Measurements from ENCODE around the gene PDE4DIP.
"Not testable (repeated sequence)": the region's sequence is repeated elsewhere in the genome, so short reads cannot be mapped to it uniquely, and the experiment has no call there.

Gene PDE4DIP

DNA sequence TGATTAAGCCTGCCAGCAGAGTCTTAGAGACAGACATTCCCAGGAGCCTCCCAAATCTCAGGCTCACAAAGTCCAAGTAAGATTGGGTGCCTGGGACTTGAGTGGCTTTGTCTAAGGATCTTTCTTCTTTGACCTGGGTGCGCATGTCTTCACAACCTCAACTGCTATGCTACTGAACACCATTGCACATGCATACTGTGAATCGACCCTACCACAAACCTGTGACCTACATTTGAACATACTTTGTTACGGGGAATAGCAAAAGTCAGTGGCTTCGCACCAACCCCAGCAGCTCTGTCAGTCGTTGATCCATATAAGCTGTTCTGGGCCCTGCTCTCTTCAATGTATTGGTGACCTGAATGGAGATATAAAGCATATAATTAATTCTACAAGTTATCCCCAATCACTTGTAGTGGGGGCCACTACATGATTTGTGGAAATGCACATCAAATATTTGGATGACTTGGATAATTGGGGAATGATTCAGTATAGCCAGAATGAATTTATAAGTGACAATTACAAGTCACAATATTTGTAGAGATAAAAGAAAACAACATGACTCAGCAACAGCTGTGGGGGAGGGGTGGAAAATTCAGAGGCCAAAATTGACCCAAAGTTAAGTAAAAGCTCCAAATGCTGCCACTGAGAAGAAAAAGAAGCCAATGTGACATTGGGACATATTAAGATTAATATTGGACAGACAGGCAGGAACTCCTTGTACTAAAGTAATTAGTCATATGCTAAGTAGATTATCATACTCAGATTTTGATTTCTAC, 152.4 kb downstream of the PDE4DIP start:
- H3K27me3 Mint-ChIP-seq (ENCODE audit: low read depth); H3K4me1 Mint-ChIP-seq (ENCODE audit: low read depth); DNase-seq (ENCODE audit: low spot score); H3K27ac Mint-ChIP-seq; H3K9me3 Mint-ChIP-seq; H3K4me3 Mint-ChIP-seq; H3K36me3 Mint-ChIP-seq (ENCODE audit: low read depth): not testable (repeated sequence)

DNA sequence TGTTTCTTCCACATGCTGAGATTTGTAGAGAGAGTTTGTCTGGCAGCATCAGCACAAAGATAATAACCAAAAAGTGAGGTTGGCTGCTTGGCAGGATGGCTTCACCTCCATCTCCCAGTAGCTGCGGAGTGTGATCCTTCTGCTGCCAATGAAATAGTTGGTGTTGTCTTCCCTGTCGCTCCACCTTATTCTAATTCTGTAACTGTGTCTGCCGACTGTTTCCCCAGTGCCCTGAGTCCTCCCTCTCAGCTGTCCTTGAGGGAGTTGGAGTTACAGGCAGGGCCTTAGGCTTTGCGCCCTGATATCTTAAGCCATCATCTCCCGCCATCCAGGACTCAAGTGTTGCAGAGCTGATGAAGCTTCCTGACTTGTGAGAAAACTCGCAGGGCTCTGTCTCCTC, 153.2 kb downstream of the PDE4DIP start:
- H3K4me1 Mint-ChIP-seq (ENCODE audit: low read depth); DNase-seq (ENCODE audit: low spot score); H3K36me3 Mint-ChIP-seq (ENCODE audit: low read depth); H3K27me3 Mint-ChIP-seq (ENCODE audit: low read depth); H3K27ac Mint-ChIP-seq; H3K9me3 Mint-ChIP-seq; H3K4me3 Mint-ChIP-seq: not testable (repeated sequence)

DNA sequence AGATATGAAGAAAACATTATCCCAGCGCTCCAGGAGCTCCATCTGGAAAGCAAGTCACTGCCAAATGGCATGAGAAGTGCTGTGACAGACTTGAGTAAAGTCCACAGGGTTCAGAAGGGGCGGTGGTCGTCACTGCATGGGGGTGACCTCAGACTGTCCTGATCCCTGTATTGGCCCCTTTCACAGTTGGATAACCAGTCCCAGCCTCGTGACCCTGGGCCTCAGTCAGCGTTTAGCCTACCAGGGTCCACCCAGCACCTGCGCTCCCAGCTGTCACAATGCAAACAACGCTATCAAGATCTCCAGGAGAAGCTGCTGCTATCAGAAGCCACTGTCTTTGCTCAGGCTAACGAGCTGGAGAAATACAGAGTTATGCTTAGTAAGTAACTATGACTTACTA, 158.4 kb downstream of the PDE4DIP start:
- DNase-seq (ENCODE audit: low spot score); H3K27ac Mint-ChIP-seq; H3K27me3 Mint-ChIP-seq (ENCODE audit: low read depth); H3K36me3 Mint-ChIP-seq (ENCODE audit: low read depth); H3K4me3 Mint-ChIP-seq; H3K9me3 Mint-ChIP-seq; H3K4me1 Mint-ChIP-seq (ENCODE audit: low read depth): not testable (repeated sequence)

DNA sequence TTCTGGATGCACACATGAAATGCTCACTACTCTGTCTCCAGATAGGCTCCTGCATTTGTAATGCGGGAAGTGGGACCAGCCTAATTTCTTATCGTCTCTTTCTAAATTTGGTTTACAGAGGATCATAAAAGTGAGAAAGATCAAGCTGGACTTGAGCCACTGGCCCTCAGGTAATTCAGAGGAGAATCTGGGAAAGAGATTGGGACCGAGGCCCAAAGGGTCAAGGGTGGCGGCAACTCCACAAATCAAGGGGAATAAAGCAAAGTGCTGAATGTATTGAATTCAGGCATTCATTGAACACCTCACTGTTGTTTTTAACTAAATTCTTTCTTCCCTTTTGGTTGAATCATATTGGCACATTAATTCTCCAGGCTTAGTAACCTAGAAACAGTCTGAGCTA, 164.1 kb downstream of the PDE4DIP start:
- not testable (repeated sequence) for H3K4me1 Mint-ChIP-seq (ENCODE audit: low read depth); H3K9me3 Mint-ChIP-seq; H3K4me3 Mint-ChIP-seq; H3K27ac Mint-ChIP-seq; DNase-seq (ENCODE audit: low spot score); H3K27me3 Mint-ChIP-seq (ENCODE audit: low read depth); H3K36me3 Mint-ChIP-seq (ENCODE audit: low read depth)

DNA sequence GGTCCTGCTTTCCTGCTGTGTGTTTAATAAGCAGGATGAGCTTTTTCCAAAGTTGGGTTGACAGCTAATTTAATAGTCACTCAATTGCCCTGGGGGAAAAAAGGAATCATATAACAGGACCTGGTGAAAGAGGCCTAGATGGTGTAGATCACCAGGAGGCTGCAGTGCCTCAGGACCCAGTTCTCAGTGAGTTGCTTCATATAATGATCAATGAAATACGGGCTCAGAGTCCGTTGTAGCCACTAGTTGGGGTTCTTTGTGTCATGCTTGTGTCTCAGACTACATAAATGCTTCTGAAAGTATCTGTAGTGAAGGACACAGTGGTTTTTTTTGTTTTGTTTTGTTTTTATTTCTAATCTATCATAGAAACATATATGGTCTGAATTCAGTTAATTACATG, 164.5 kb downstream of the PDE4DIP start:
- not testable (repeated sequence) for H3K9me3 Mint-ChIP-seq; H3K36me3 Mint-ChIP-seq (ENCODE audit: low read depth); H3K27me3 Mint-ChIP-seq (ENCODE audit: low read depth); H3K27ac Mint-ChIP-seq; DNase-seq (ENCODE audit: low spot score); H3K4me3 Mint-ChIP-seq; H3K4me1 Mint-ChIP-seq (ENCODE audit: low read depth)

DNA sequence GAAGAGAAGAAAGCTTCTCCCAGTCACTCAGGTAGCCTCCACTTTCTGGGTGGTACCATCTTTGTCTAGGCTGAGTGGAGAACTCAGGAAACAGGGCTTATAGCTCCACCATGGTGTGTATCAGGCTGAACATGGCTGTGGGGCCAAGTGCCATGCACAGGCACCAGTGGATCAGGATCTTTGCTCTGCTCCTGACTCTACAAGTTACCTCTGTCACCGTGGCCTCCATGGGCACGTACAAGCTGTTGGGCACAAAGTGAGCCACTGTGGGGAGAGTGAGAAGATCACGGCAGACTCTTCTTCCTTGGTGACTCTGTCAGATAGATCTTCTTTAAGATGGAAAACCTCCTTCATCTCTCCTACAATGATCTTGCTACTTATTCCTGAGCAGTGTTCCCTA, 165.5 kb downstream of the PDE4DIP start:
- H3K27me3 Mint-ChIP-seq (ENCODE audit: low read depth); H3K36me3 Mint-ChIP-seq (ENCODE audit: low read depth); H3K27ac Mint-ChIP-seq; H3K4me3 Mint-ChIP-seq; DNase-seq (ENCODE audit: low spot score); H3K4me1 Mint-ChIP-seq (ENCODE audit: low read depth); H3K9me3 Mint-ChIP-seq: not testable (repeated sequence)

DNA sequence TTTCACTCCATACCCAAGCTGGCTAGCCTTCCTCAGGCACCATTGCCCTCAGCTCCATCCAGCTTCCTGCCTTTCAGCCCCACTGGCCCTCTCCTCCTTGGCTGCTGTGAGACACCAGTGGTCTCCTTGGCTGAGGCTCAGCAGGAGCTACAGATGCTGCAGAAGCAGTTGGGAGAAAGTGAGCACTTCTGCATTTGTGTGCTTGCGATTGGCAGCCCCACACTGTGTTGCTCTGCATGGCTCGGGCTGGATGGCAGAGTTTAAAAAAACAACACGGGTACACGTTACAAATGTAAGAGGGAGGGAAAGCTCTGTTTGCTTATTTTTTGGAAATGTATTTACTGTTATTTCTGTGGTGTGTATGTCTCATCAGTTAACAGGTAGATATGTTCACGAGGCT, 168.4 kb downstream of the PDE4DIP start:
- not testable (repeated sequence) for H3K4me1 Mint-ChIP-seq (ENCODE audit: low read depth); DNase-seq (ENCODE audit: low spot score); H3K27ac Mint-ChIP-seq; H3K27me3 Mint-ChIP-seq (ENCODE audit: low read depth); H3K9me3 Mint-ChIP-seq; H3K36me3 Mint-ChIP-seq (ENCODE audit: low read depth); H3K4me3 Mint-ChIP-seq

DNA sequence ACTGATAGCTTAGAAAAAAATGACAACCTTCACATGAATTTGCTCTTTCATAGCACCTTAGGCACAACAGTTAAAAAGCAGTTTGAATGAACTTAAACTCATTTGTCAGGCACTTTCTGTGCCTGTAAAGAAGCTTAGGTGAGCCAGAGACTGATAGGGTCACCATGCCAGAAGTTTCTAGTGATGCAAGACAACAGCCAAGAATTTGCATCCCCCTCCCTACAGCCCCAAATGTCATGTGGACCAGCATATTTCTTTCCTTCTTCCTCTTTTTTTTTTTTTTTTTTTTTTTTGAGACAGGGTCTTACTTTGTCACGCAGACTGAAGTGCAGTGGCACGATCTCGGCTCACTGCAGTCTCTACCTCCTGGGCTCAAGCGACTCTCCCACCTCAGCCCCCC, 169.3 kb downstream of the PDE4DIP start:
- H3K27me3 Mint-ChIP-seq (ENCODE audit: low read depth); H3K4me3 Mint-ChIP-seq; H3K27ac Mint-ChIP-seq; H3K36me3 Mint-ChIP-seq (ENCODE audit: low read depth); H3K4me1 Mint-ChIP-seq (ENCODE audit: low read depth); DNase-seq (ENCODE audit: low spot score); H3K9me3 Mint-ChIP-seq: not testable (repeated sequence)

DNA sequence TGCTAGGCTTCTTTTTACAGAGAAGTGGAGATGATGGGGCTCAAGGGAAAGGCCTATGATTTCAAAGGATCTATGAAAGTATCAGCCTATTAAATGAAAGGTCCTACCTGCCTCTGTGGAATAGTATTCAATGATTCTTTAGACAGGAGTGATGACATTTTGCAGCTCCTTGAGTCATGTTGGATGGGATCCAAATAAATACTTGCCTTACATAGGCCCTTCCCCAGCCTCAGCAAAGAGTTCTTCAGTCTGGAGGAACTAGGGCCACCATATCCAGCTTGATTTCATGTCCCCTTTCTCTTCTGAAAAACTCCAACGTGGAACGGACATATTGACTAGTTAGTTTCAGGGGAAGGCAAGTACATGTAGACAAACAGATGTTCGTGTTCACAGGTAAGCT, 171.3 kb downstream of the PDE4DIP start:
- DNase-seq (ENCODE audit: low spot score); H3K4me1 Mint-ChIP-seq (ENCODE audit: low read depth); H3K36me3 Mint-ChIP-seq (ENCODE audit: low read depth); H3K27ac Mint-ChIP-seq; H3K4me3 Mint-ChIP-seq; H3K9me3 Mint-ChIP-seq; H3K27me3 Mint-ChIP-seq (ENCODE audit: low read depth): not testable (repeated sequence)

DNA sequence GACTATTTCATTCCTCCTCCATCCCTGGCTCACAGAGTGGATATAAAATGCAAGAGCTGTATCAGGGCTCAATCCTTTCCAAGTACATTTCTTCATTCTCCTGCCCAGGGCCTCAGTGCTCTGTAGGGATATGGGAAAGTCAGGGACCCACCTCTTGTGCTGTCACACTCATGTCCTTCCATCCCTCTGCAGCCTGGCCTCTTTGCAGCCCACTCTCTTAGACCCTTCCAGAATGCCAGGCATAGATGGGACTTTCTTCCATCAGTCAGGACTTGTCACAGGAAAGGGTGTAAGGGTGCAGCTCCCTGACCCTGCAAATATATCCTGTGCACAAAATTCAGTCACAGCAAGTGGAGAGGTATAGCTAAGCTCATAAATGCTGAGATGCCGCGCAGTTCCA, 172.4 kb downstream of the PDE4DIP start:
- not testable (repeated sequence) for H3K4me3 Mint-ChIP-seq; DNase-seq (ENCODE audit: low spot score); H3K36me3 Mint-ChIP-seq (ENCODE audit: low read depth); H3K27me3 Mint-ChIP-seq (ENCODE audit: low read depth); H3K4me1 Mint-ChIP-seq (ENCODE audit: low read depth); H3K27ac Mint-ChIP-seq; H3K9me3 Mint-ChIP-seq

DNA sequence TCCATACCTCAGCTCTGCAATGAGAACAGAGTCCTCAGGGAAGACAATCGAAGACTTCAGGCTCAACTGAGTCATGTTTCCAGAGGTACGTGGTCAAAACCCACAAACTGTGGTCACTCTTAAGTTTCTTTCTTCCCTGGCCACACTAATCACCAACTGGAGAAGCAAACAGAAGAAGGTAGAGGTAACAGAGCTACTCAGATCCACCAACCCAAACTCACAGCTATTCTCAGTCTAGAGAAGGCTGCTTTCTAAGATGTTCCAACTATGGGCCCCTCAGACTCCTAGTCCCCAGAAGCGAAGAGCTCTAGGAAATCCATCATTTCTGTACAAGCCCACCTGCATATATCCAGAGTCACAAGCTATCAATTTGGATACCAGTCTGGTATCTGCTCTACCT, 174.3 kb downstream of the PDE4DIP start:
- H3K27me3 Mint-ChIP-seq (ENCODE audit: low read depth); H3K36me3 Mint-ChIP-seq (ENCODE audit: low read depth); H3K4me1 Mint-ChIP-seq (ENCODE audit: low read depth); DNase-seq (ENCODE audit: low spot score); H3K27ac Mint-ChIP-seq; H3K4me3 Mint-ChIP-seq; H3K9me3 Mint-ChIP-seq: not testable (repeated sequence)

DNA sequence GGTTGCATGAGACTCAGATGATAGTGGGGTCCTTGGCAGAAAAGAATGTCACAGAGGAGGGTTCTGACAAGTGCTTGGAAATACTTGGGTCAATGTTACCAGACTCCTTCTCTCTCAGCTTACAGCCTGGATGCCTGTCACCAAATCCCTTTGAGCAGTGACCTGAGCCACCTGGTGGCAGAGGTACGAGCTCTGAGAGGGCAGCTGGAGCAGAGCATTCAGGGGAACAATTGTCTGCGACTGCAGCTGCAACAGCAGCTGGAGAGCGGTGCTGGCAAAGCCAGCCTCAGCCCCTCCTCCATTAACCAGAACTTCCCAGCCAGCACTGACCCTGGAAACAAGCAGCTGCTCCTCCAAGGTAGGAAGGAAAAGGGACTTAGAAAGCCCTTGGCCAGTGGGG, 180.1 kb downstream of the PDE4DIP start:
- H3K27ac Mint-ChIP-seq; H3K27me3 Mint-ChIP-seq (ENCODE audit: low read depth): not testable (repeated sequence)

DNA sequence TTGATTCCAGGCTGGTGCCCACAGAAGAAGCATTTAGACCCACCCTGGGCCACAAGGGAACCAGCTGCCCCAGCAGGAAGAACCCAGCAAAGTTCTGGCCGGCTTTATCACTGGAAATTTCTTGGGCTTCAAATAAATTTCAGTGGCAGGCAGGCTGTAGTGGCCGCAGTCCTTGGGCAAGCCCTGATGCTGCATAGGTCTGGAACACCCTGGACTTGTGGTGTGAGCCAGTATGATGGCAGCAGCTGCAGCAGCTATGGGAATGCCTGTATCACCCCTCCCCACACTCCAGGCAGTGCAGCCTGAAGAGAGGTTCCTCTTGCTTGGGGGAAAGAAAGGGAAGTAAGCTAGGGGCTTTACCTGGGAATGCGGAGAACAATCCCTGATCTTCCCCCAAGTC, 189.7 kb downstream of the PDE4DIP start:
- not testable (repeated sequence) for H3K9me3 Mint-ChIP-seq; H3K4me3 Mint-ChIP-seq; H3K27ac Mint-ChIP-seq; H3K36me3 Mint-ChIP-seq (ENCODE audit: low read depth); DNase-seq (ENCODE audit: low spot score); H3K4me1 Mint-ChIP-seq (ENCODE audit: low read depth)
- H3K27me3 Mint-ChIP-seq (ENCODE audit: low read depth): peaks cover 10% of the 10 kb centered on the region

More for the DNA sequence above, 180.1 kb downstream of the PDE4DIP start:
- not testable (repeated sequence) for H3K36me3 Mint-ChIP-seq (ENCODE audit: low read depth); H3K9me3 Mint-ChIP-seq; DNase-seq (ENCODE audit: low spot score); H3K4me3 Mint-ChIP-seq; H3K4me1 Mint-ChIP-seq (ENCODE audit: low read depth)

DNA sequence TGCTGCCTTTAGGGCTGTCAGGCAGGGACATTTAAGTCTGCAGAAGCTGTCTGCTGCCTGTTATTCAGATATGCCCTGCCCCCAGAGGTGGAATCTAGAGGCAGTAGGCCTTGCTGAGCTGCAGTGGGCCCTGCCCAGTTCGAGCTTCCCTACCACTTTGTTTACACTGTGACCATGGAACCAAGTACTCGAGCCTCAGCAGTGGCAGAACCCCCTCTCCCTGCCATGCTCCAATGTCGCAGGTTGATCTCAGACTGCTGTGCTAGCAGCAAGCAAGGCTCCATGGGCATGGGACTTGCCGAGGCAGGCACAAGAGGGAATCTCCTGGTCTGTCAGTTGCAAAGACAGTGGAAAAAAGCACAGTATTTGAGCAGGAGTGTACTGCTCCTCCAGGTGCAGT, 198.8 kb downstream of the PDE4DIP start:
- H3K27ac Mint-ChIP-seq; H3K27me3 Mint-ChIP-seq (ENCODE audit: low read depth); H3K9me3 Mint-ChIP-seq; H3K36me3 Mint-ChIP-seq (ENCODE audit: low read depth); DNase-seq (ENCODE audit: low spot score); H3K4me3 Mint-ChIP-seq; H3K4me1 Mint-ChIP-seq (ENCODE audit: low read depth): not testable (repeated sequence)

DNA sequence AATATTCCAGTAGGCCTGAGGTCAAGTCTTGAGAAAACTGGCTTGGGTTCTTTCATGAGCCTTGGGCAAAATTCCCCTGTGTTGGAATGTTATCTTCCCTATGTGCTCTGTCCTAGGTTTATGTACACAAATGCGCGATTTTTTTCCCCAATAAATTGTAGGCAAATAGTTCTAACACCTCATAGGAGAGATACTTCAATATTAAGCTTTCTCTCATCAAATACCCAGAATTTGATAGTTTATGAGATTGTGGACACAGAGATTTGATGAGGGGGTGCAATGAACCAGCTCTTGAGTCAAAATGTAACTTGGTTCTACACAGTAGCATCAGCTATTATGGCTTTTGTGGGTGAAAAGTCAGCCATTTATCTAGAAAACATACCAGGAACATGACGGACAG, 220.4 kb downstream of the PDE4DIP start:
- H3K27ac Mint-ChIP-seq; H3K4me1 Mint-ChIP-seq (ENCODE audit: low read depth); H3K36me3 Mint-ChIP-seq (ENCODE audit: low read depth); H3K27me3 Mint-ChIP-seq (ENCODE audit: low read depth); H3K9me3 Mint-ChIP-seq; DNase-seq (ENCODE audit: low spot score); H3K4me3 Mint-ChIP-seq: not testable (repeated sequence)
